B cell (primary cell): ENCODE data around the gene MAPK7. TPM values are rescaled to one million over a fixed set of nuclear protein-coding genes. Genes with fewer than 3 reads are reported as not detected.

Source experiments
- ATAC-seq: fragments of 200-7000 bp; cut with Tn5 transposase; one replicate; pipeline ENCODE4 v1.10.0; 2021; ENCODE audit warnings: low read depth, mild to moderate bottlenecking, moderate number of reproducible peaks, moderate library complexity
- CTCF ChIA-PET: fragments of 350-600 bp; sonication (Branson Sonifier 250); formaldehyde crosslinking; loops from one replicate; lab custom pipeline; 2021; ENCODE audit warnings: antibody characterized with exemption, inconsistent platforms; lab: Charles Lee
- POLR2A ChIA-PET: fragments of 350-600 bp; sonication (Branson Sonifier 250); formaldehyde crosslinking; loops from one replicate; lab custom pipeline; 2021; ENCODE audit warnings: antibody characterized with exemption; lab: Charles Lee
- DNase-seq: peaks from one replicate; pipeline ENCODE4 v3.0.0; 2013
- H2AFZ ChIP-seq: 2 replicates; pipeline ENCODE4 v1.6.1; 2012; ENCODE audit warnings: mild to moderate bottlenecking, low read depth, low read length; ENCODE audit not compliant: insufficient read depth, poor library complexity, severe bottlenecking
- H3K27ac ChIP-seq, 2 donors: 1 replicate in 1 of 2; 2 replicates in 1 of 2; pipeline ENCODE4 v1.5.1; 2012 to 2013; ENCODE audit warnings: low read length in 2 of 2, mild to moderate bottlenecking in 2 of 2, moderate library complexity in 1 of 2
- H3K27me3 ChIP-seq, 4 experiments: fragments of 200-600 bp in 1 of 4; sonication (generic) in 1 of 4; replicated peaks in 1 of 4; 1 replicate in 2 of 4; 2 replicates in 2 of 4; pipeline versions ENCODE4 v1.6.1 to v1.7.0; 2013 to 2016; ENCODE audit warnings: low read length in 3 of 4, mild to moderate bottlenecking in 2 of 4, mixed read lengths in 1 of 4, moderate library complexity in 1 of 4; ENCODE audit not compliant: insufficient read depth in 4 of 4, control insufficient read depth in 3 of 4; ENCODE audit errors: control extremely low read depth in 1 of 4
- H3K36me3 ChIP-seq, 2 experiments: replicated peaks in 1 of 2; 1 replicate in 1 of 2; 2 replicates in 1 of 2; pipeline versions ENCODE4 v1.6.1 to v1.7.1; 2013; ENCODE audit warnings: low read length in 1 of 2; ENCODE audit not compliant: insufficient read depth in 2 of 2, control insufficient read depth in 1 of 2; ENCODE audit errors: control extremely low read depth in 1 of 2, extremely low read depth in 1 of 2
- H3K4me1 ChIP-seq, 2 donors: fragments of 200-600 bp in 1 of 2; sonication (generic) in 1 of 2; 1 replicate in 1 of 2; 2 replicates in 1 of 2; pipeline versions ENCODE4 v1.5.1 to v1.6.1; 2013 to 2017; ENCODE audit warnings: low read length in 2 of 2; ENCODE audit not compliant: control insufficient read depth in 2 of 2, insufficient read depth in 2 of 2
- H3K4me2 ChIP-seq: replicated peaks from 2 replicates; pipeline ENCODE3; 2012; ENCODE audit warnings: mild to moderate bottlenecking, low read depth, low read length; ENCODE audit not compliant: poor library complexity, severe bottlenecking
- H3K4me3 ChIP-seq, 5 experiments: fragments of 200-600 bp in 1 of 5; sonication (generic) in 1 of 5; 1 replicate in 3 of 5; 2 replicates in 2 of 5; pipeline versions ENCODE4 v1.5.1 to v1.7.0; 2011 to 2016; ENCODE audit warnings: low read length in 4 of 5, mild to moderate bottlenecking in 4 of 5, low read depth in 2 of 5, control low read depth in 1 of 5, moderate library complexity in 1 of 5; ENCODE audit not compliant: insufficient read depth in 1 of 5; ENCODE audit errors: control extremely low read depth in 1 of 5, extremely low read depth in 1 of 5
- H3K79me2 ChIP-seq: fragments of 200-600 bp; sonication (generic); one replicate; pipeline ENCODE4 v1.6.0; 2016; ENCODE audit warnings: low read length; ENCODE audit not compliant: control insufficient read depth, insufficient read depth
- H3K9ac ChIP-seq: fragments of 200-600 bp; sonication (generic); 2 replicates; pipeline ENCODE4 v1.6.1; 2017; ENCODE audit warnings: mild to moderate bottlenecking, low read length, moderate library complexity
- H3K9me3 ChIP-seq, 3 donors: one replicate each; pipeline versions ENCODE4 v1.6.1 to v1.7.1; 2013; ENCODE audit warnings: low read length in 2 of 3; ENCODE audit not compliant: control insufficient read depth in 2 of 3, insufficient read depth in 1 of 3; ENCODE audit errors: control extremely low read depth in 1 of 3
- H4K20me1 ChIP-seq: 2 replicates; pipeline ENCODE4 v1.6.0; 2012; ENCODE audit warnings: mild to moderate bottlenecking, low read length; ENCODE audit not compliant: insufficient read depth, control insufficient read depth, poor library complexity, severe bottlenecking
- H3K27ac Mint-ChIP-seq: one replicate; pipeline ENCODE4 v1.8.0; 2021; ENCODE audit warnings: mixed read lengths
- H3K27me3 Mint-ChIP-seq: one replicate; pipeline ENCODE4 v1.8.0; 2021; ENCODE audit warnings: mixed read lengths
- H3K4me1 Mint-ChIP-seq: one replicate; pipeline ENCODE4 v1.8.0; 2021; ENCODE audit warnings: mixed read lengths
- H3K4me3 Mint-ChIP-seq: one replicate; pipeline ENCODE4 v1.8.0; 2021; ENCODE audit warnings: mixed read lengths
- H3K9me3 Mint-ChIP-seq: one replicate; pipeline ENCODE4 v1.8.0; 2022; ENCODE audit warnings: mixed read lengths; ENCODE audit not compliant: insufficient read depth
- EZH2 ChIP-seq: IDR thresholded peaks from 2 replicates; pipeline ENCODE4 v1.6.1; 2012; ENCODE audit warnings: borderline replicate concordance, low read depth, mild to moderate bottlenecking, moderate library complexity, low read length; ENCODE audit not compliant: insufficient read depth, poor library complexity, severe bottlenecking
- WGBS: methylation state at CpG from one replicate; pipeline ENCODE4 v1.1.5; 2013; ENCODE audit warnings: missing lambda C conversion rate; ENCODE audit not compliant: insufficient coverage; 5-methylcytosine and 5-hydroxymethylcytosine counted together
- intact Hi-C: fragments of 100-400 bp; cut with micrococcal nuclease; formaldehyde crosslinking; loops from one replicate; pipeline ENCODE4 v1.10.0; 2022
- polyA plus RNA-seq: library from polyadenylated mRNA; depleted of rRNA; stranded (reverse); fragments of >200 nt; gene quantifications from 2 replicates; pipeline ENCODE4 v1.2.3, GENCODE V29; 2012
- total RNA-seq, 2 donors: library from RNA; stranded (reverse); fragments of 120-200 nt in 1 of 2; gene quantifications; 1 replicate in 1 of 2; 2 replicates in 1 of 2; pipeline versions ENCODE4 v1.2.3 to v1.2.4, GENCODE V29; 2013 to 2022
- TF ChIP-seq, protein P1 (sequence below): fragments of 200-600 bp; IDR thresholded peaks from one replicate; pipeline ENCODE4 v1.8.0; 2022; ENCODE audit warnings: antibody characterized with exemption, mild to moderate bottlenecking

MAPK7 gene
- total and polyA plus RNA-seq, 2 donors (not counting 1 experiment from before 2014, with no cell fraction given) = 30.0 to 34.0 TPM

- Histone ChIP-seq H3K4me1 (no peaks in the 10 kb centered on the region), H3K27me3 (peaks cover 0 to 4% (median 0%) of the 10 kb centered on the region in 4 experiments), H3K9ac (no peak overlapping the region), H2AFZ (no peak overlapping the region), H3K36me3 (no peaks in the 10 kb centered on the region), H3K4me3 (no peak overlapping the region), H4K20me1 (no peaks in the 10 kb centered on the region), H3K79me2 (no peaks in the 10 kb centered on the region), H3K27ac (no peak overlapping the region), H3K4me2 (no peak overlapping the region), H3K9me3 (no peaks in the 10 kb centered on the region)
- TF ChIP-seq EZH2 = no peak
- TF ChIP-seq, protein P1, sequence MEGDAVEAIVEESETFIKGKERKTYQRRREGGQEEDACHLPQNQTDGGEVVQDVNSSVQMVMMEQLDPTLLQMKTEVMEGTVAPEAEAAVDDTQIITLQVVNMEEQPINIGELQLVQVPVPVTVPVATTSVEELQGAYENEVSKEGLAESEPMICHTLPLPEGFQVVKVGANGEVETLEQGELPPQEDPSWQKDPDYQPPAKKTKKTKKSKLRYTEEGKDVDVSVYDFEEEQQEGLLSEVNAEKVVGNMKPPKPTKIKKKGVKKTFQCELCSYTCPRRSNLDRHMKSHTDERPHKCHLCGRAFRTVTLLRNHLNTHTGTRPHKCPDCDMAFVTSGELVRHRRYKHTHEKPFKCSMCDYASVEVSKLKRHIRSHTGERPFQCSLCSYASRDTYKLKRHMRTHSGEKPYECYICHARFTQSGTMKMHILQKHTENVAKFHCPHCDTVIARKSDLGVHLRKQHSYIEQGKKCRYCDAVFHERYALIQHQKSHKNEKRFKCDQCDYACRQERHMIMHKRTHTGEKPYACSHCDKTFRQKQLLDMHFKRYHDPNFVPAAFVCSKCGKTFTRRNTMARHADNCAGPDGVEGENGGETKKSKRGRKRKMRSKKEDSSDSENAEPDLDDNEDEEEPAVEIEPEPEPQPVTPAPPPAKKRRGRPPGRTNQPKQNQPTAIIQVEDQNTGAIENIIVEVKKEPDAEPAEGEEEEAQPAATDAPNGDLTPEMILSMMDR = no peak
- H3K4me1 Mint-ChIP-seq = no peaks in the 10 kb centered on the region
- ATAC-seq = no peak
- H3K27me3 Mint-ChIP-seq = peaks cover 21% of the 10 kb centered on the region
- intact Hi-C loops = no loop called here
- ChIA-PET POLR2A (interaction anchor here (0.7 kb wide), 1 partner anchor 55 kb away, joined by 4 read pairs; no protein-coding TSS in a partner anchor), CTCF (interaction anchor here (1.0 to 3.0 kb wide), 4 partner anchors 8 to 412 kb away, joined by 3 to 15 read pairs (median 4); partner anchors contain the start of gene B9D1)
- 78% methylated on average over 6 of the region's 6 CpGs for WGBS
- H3K27ac Mint-ChIP-seq = no peak overlapping the region
- no peak for DNase-seq
- H3K9me3 Mint-ChIP-seq = no peaks in the 10 kb centered on the region
- H3K4me3 Mint-ChIP-seq = no peak overlapping the region
Measured at GRCh38 chr17:19354748-19355147, 23.6 kb upstream of the MAPK7 start.

DNA sequence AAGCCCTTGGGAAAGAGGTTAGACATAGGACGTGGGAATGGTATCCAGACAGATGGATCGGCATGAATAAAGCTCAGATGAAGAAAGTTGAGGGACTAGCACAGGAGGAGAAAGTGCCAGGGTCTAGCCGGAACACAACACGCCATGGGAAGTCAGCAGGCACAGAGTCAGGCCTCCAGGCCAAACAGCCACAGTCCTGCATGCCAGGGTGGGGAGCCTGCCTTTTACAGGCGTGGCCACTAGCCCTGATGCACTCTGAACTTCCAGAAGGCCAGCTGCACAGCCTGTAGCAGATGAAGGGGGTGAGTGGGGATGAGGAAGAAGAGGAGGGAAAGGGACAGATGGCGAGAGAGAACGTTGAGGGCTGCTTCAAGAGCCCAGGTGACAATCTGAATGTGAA lies 20.9 kb upstream of the MAPK7 start:
- H4K20me1 ChIP-seq = no peaks in the 10 kb centered on the region
- H3K27ac ChIP-seq = no peak overlapping the region
- H3K79me2 ChIP-seq = no peaks in the 10 kb centered on the region
- 87% methylated on average over 5 of the region's 7 CpGs for WGBS
- no peak overlapping the region for H3K9ac ChIP-seq
- H3K27me3 ChIP-seq = peaks cover 0 to 8% (median 0%) of the 10 kb centered on the region in 4 experiments
- no peak overlapping the region for H3K4me3 Mint-ChIP-seq
- no peaks in the 10 kb centered on the region for H3K9me3 ChIP-seq
- TF ChIP-seq, protein P1 = no peak
- no peak for TF ChIP-seq EZH2
- no peaks in the 10 kb centered on the region for H3K9me3 Mint-ChIP-seq
- no peak overlapping the region for H3K27ac Mint-ChIP-seq
- no peak for DNase-seq
- CTCF ChIA-PET = interaction anchor here (1.3 kb wide), 1 partner anchor 15 kb away, joined by 3 read pairs; no protein-coding TSS in a partner anchor
- peaks cover 9% of the 10 kb centered on the region for H3K4me1 Mint-ChIP-seq
- no peak overlapping the region for H2AFZ ChIP-seq
- H3K4me2 ChIP-seq = no peak overlapping the region
- POLR2A ChIA-PET = no interaction called here
- no peak overlapping the region for H3K4me3 ChIP-seq
- peaks cover 17% of the 10 kb centered on the region for H3K27me3 Mint-ChIP-seq
- H3K4me1 ChIP-seq = peaks cover 7 to 10% of the 10 kb centered on the region in 2 donors
- intact Hi-C loops = no loop called here
- H3K36me3 ChIP-seq = no peaks in the 10 kb centered on the region
- ATAC-seq = no peak
